WTC11 (cell line): ENCODE measurements around the gene SCEL.

Experiments used
- CTCF ChIP-seq: fragments of 200-600 bp; IDR thresholded peaks from 2 replicates; pipeline ENCODE4 v1.8.0; 2022; ENCODE audit warnings: antibody characterized with exemption
- E2F4 ChIP-seq: sonication (generic); formaldehyde crosslinking; IDR thresholded peaks from 2 replicates; pipeline ENCODE4 v1.8.1; 2022; ENCODE audit warnings: low read depth, mild to moderate bottlenecking, moderate library complexity, missing genetic modification reagents, borderline replicate concordance
- FOXJ3 ChIP-seq: sonication (generic); formaldehyde crosslinking; IDR thresholded peaks from 2 replicates; pipeline ENCODE4 v1.9.0; 2021; ENCODE audit warnings: missing genetic modification reagents, mild to moderate bottlenecking, borderline replicate concordance
- HMGA2 ChIP-seq: fragments of 250-450 bp; sonication (Bioruptor Pico); IDR thresholded peaks from 2 replicates; pipeline ENCODE4 v1.4.0; 2021; ENCODE audit warnings: mild to moderate bottlenecking, moderate library complexity
- HMGXB4 ChIP-seq: sonication (generic); formaldehyde crosslinking; IDR thresholded peaks from 2 replicates; pipeline ENCODE4 v1.8.1; 2023; ENCODE audit warnings: mild to moderate bottlenecking, moderate library complexity, missing genetic modification reagents
- JUN ChIP-seq: sonication (generic); formaldehyde crosslinking; IDR thresholded peaks from 2 replicates; pipeline ENCODE4 v1.8.0; 2023; ENCODE audit warnings: mild to moderate bottlenecking, missing genetic modification reagents
- MAX ChIP-seq: sonication (generic); formaldehyde crosslinking; IDR thresholded peaks from 2 replicates; pipeline ENCODE4 v1.8.0; 2022; ENCODE audit warnings: mild to moderate bottlenecking, missing genetic modification reagents
- NR3C1 ChIP-seq: sonication (generic); formaldehyde crosslinking; conservative IDR thresholded peaks from 2 replicates; pipeline ENCODE4 v1.8.1; 2023; ENCODE audit warnings: low read depth, mild to moderate bottlenecking, missing genetic modification reagents
- TEAD4 ChIP-seq: sonication (generic); formaldehyde crosslinking; IDR thresholded peaks from 2 replicates; pipeline ENCODE4 v1.8.0; 2022; ENCODE audit warnings: mild to moderate bottlenecking, missing genetic modification reagents
- USF2 ChIP-seq: sonication (generic); formaldehyde crosslinking; IDR thresholded peaks from 2 replicates; pipeline ENCODE4 v1.8.1; 2023; ENCODE audit warnings: mild to moderate bottlenecking, missing genetic modification reagents, moderate library complexity
- ZNF138 ChIP-seq: sonication (generic); formaldehyde crosslinking; conservative IDR thresholded peaks from 2 replicates; pipeline ENCODE4 v1.8.1; 2022; ENCODE audit warnings: mild to moderate bottlenecking, moderate library complexity, missing genetic modification reagents
- ZNF232 ChIP-seq: sonication (generic); formaldehyde crosslinking; IDR thresholded peaks from 2 replicates; pipeline ENCODE4 v1.8.0; 2022; ENCODE audit warnings: mild to moderate bottlenecking, missing genetic modification reagents

GRCh38 chr13:77508959-77509620 lies 26.4 kb upstream of the SCEL start:
- TF ChIP-seq ZNF232 (CRISPR knock-in tag) (no peak), CTCF (no peak), HMGXB4 (CRISPR knock-in tag) (no peak), MAX (CRISPR knock-in tag) (no peak), FOXJ3 (no peak), TEAD4 (CRISPR knock-in tag) (no peak), NR3C1 (CRISPR knock-in tag) (no peak), JUN (CRISPR knock-in tag) (no peak), USF2 (CRISPR knock-in tag) (no peak), HMGA2 (CRISPR knock-in tag) (no peak), ZNF138 (CRISPR knock-in tag) (no peak), E2F4 (CRISPR knock-in tag) (no peak)
